ENCODE measurements around the gene CWH43. TPM values are rescaled to one million over a fixed set of nuclear protein-coding genes. Genes with fewer than 3 reads are reported as not detected.
A peak's percentile ranks its signal among the peaks of the same experiment; 100 is the strongest.

Gene CWH43
- total RNA-seq, 4 donors from 2014 or later, result 11.6 to 38.0 (median 20.8) TPM

GRCh38 chr4:48985602-48985975, 486 bp upstream of the CWH43 start:
- WGBS, 2 donors, result 40 to 70% methylated on average over 10 to 17 of the region's 18 CpGs

GRCh38 chr4:48986654-48987164, 634 bp downstream of the CWH43 start:
- Histone ChIP-seq H3K4me1 (peaks cover 0 to 26% (median 0%) of the 10 kb centered on the region in 3 donors), H3K36me3 (no peaks in the 10 kb centered on the region), H3K9me3 (no peaks in the 10 kb centered on the region), H3K4me3 (peak overlapping the region; percentile 39 to 57 (median 43)), H3K27ac (peak overlapping the region in 3 of 4 donors; percentile 58 to 67 (median 65)), H3K27me3 (peaks cover 0 to 55% (median 0%) of the 10 kb centered on the region in 4 donors)
- TF ChIP-seq POLR2A (IDR thresholded peaks at IDR 0.05), result no peak
- TF ChIP-seq CTCF (IDR thresholded peaks at IDR 0.05), result no peak
- intact Hi-C loops (cut with DNase I), result no loop called here
- no peak for DNase-seq
- WGBS, 2 donors, result 52 to 71% methylated on average over 9 to 26 of the region's 27 CpGs

More at GRCh38 chr4:48985602-48985975, 486 bp upstream of the CWH43 start:
- Histone ChIP-seq H3K9me3 (no peaks in the 10 kb centered on the region), H3K4me3 (peak overlapping the region; percentile 39 to 57 (median 43)), H3K4me1 (peaks cover 0 to 21% (median 0%) of the 10 kb centered on the region in 3 donors), H3K27ac (peak overlapping the region in 1 of 4 donors; percentile 67), H3K27me3 (peaks cover 0 to 55% (median 0%) of the 10 kb centered on the region in 4 donors), H3K36me3 (no peaks in the 10 kb centered on the region)
- TF ChIP-seq POLR2A (IDR thresholded peaks at IDR 0.05) (no peak), CTCF (IDR thresholded peaks at IDR 0.05) (no peak)
- intact Hi-C loops (cut with DNase I), result no loop called here
- DNase-seq, result no peak

- no peak for TF ChIP-seq CTCF (IDR thresholded peaks at IDR 0.05)
- no peak for TF ChIP-seq POLR2A (IDR thresholded peaks at IDR 0.05)
- H3K4me3 ChIP-seq, result no peak overlapping the region
- peaks cover 0 to 35% (median 0%) of the 10 kb centered on the region in 4 donors for H3K27me3 ChIP-seq
- peaks cover 0 to 31% (median 0%) of the 10 kb centered on the region in 3 donors for H3K4me1 ChIP-seq
- no peaks in the 10 kb centered on the region for H3K9me3 ChIP-seq
- intact Hi-C loops (cut with DNase I), result no loop called here
- H3K36me3 ChIP-seq, result peaks cover 0 to under 1% (median 0%) of the 10 kb centered on the region in 3 donors
- no peak overlapping the region for H3K27ac ChIP-seq
- no peak for DNase-seq
- 68 to 73% methylated on average over 5 of the region's 5 CpGs for WGBS, 2 donors
Observed at GRCh38 chr4:48989461-48990203, 3.6 kb downstream of the CWH43 start.

- no peak for TF ChIP-seq CTCF (IDR thresholded peaks at IDR 0.05)
- TF ChIP-seq POLR2A (IDR thresholded peaks at IDR 0.05), result no peak
- no peak for DNase-seq
Observed at GRCh38 chr4:48991357-48991756, 5.3 kb downstream of the CWH43 start.

GRCh38 chr4:48997962-48998361, 11.9 kb downstream of the CWH43 start:
- Histone ChIP-seq H3K4me1 (no peaks in the 10 kb centered on the region), H3K36me3 (peaks cover 0 to 14% (median 0%) of the 10 kb centered on the region in 3 donors), H3K9me3 (peaks cover 0 to 3% (median 0%) of the 10 kb centered on the region in 3 donors), H3K27me3 (no peaks in the 10 kb centered on the region), H3K4me3 (no peak overlapping the region), H3K27ac (no peak overlapping the region)
- 68 to 89% methylated on average over 3 of the region's 3 CpGs for WGBS, 2 donors
- intact Hi-C loops (cut with DNase I), result no loop called here
- TF ChIP-seq CTCF (IDR thresholded peaks at IDR 0.05) (no peak), POLR2A (IDR thresholded peaks at IDR 0.05) (no peak)
- DNase-seq, result no peak

More at GRCh38 chr4:48991357-48991756, 5.3 kb downstream of the CWH43 start:
- Histone ChIP-seq H3K27ac (no peak overlapping the region), H3K27me3 (peaks cover 0 to 18% (median 0%) of the 10 kb centered on the region in 4 donors), H3K36me3 (peaks cover 0 to 14% (median 0%) of the 10 kb centered on the region in 3 donors), H3K4me1 (peaks cover 0 to 22% (median 0%) of the 10 kb centered on the region in 3 donors), H3K9me3 (no peaks in the 10 kb centered on the region), H3K4me3 (no peak overlapping the region)
- WGBS, 2 donors, result 64 to 70% methylated on average over 3 of the region's 3 CpGs
- intact Hi-C loops (cut with DNase I), result no loop called here

All from esophagus squamous epithelium (tissue), 5 donors.